Stimulated activated CD4-positive, alpha-beta T cell treated with anti-CD3 and anti-CD28 coated beads, Interleukin-4, amount 100 ng/mL, for 48 hours (primary cell): ENCODE results near the gene COPRS.

Experiments used
- DNase-seq, 2 donors: peaks; one replicate each; pipeline ENCODE4 v3.0.0-alpha.2; 2020; ENCODE audit warnings: low read depth in 2 of 2

COPRS gene

GRCh38 chr17:31808521-31809050 lies 50.5 kb downstream of the COPRS start:
- DNase-seq = no peak

- DNase-seq = no peak
Observed at GRCh38 chr17:31807846-31808245, 51.2 kb downstream of the COPRS start.

- no peak for DNase-seq
Observed at GRCh38 chr17:31806921-31807320, 52.1 kb downstream of the COPRS start.

GRCh38 chr17:31803494-31804213 lies 55.4 kb downstream of the COPRS start:
- DNase-seq = no peak

- no peak for DNase-seq
Observed at GRCh38 chr17:31802502-31802901, 56.5 kb downstream of the COPRS start.
